ENCODE measurements around the gene DUSP1. TPM values are rescaled to one million over a fixed set of nuclear protein-coding genes. Genes with fewer than 3 reads are reported as not detected.
A peak's percentile ranks its signal among the peaks of the same experiment; 100 is the strongest.

The DUSP1 gene
- total and polyA plus RNA-seq, 9 of the 15 experiments (the other 6 are each of a cell fraction or from before 2014, with no cell fraction given): 2.1 to 14.2 (median 8.5) TPM

GRCh38 chr5:172765766-172766286 lies 5.2 kb downstream of the DUSP1 start (continued):
- TF ChIP-seq FOSL1 (tag; conservative IDR thresholded peaks at IDR 0.05) (no peak), EP300 (IDR thresholded peaks at IDR 0.05; ENCODE audit: low read length) (no peak)

GRCh38 chr5:172764861-172765765 lies 5.9 kb downstream of the DUSP1 start:
- FAIRE-seq (peak; percentile 98), ATAC-seq (peak; percentile 90), DNase-seq (ENCODE audit: extremely low read depth in 1 of 4, low spot score in 3 of 4) (peak; percentile 88 to 97 (median 92))
- peaks cover 17% of the 10 kb centered on the region for H3K79me2 ChIP-seq (ENCODE audit: control insufficient read depth, insufficient read depth, low read length)
- peak overlapping the region; percentile 78 for H3K4me2 ChIP-seq (ENCODE audit: insufficient read depth, low read length)
- peak overlapping the region; percentile 80 for H2AFZ ChIP-seq (ENCODE audit: low read depth, low read length)
- H3K4me1 ChIP-seq (replicated peaks in 1 of 2; ENCODE audit: control insufficient read depth in 2 of 2, insufficient read depth in 2 of 2, low read length in 2 of 2): peaks cover 25 to 26% of the 10 kb centered on the region in 2 experiments; a peak in 4 of 5 replicates
- H3K36me3 ChIP-seq (ENCODE audit: control insufficient read depth, insufficient read depth, low read length): peaks cover 29% of the 10 kb centered on the region
- H3K9me1 ChIP-seq (ENCODE audit: control insufficient read depth, insufficient read depth, low read length): peaks cover 9% of the 10 kb centered on the region
- in situ Hi-C loops (cut with MboI) (no loop called here), intact Hi-C loops (cut with micrococcal nuclease) (no loop called here)
- ChIA-PET POLR2A (interaction anchor here (0.5 to 1.4 kb wide), 10 partner anchors 11 to 182 kb away, joined by 3 to 6 read pairs (median 3); no protein-coding TSS in a partner anchor), CTCF (ENCODE audit: low intra/inter-chr PET ratio) (interaction anchor here (0.6 to 0.7 kb wide), 2 partner anchors 36 to 138 kb away, joined by 3 to 5 read pairs; no protein-coding TSS in a partner anchor)
- no peaks in the 10 kb centered on the region for H3K9me3 ChIP-seq (replicated peaks; ENCODE audit: control insufficient read depth, insufficient read depth, low read depth, low read length)
- peaks cover 24% of the 10 kb centered on the region for H4K20me1 ChIP-seq (replicated peaks; ENCODE audit: control insufficient read depth, insufficient read depth, low read length)
- peak overlapping the region; percentile 32 for H3K4me3 ChIP-seq
- H3K27ac ChIP-seq (ENCODE audit: extremely low read depth, low read depth, low read length): peak overlapping the region; percentile 57; the same call in 2 of the 3 replicates
- BruUV-seq (replicated peaks): no TSS peak
- WGBS (ENCODE audit: insufficient coverage, low coverage, missing lambda C conversion rate): 7% methylated on average over 23 of the region's 24 CpGs
- peak overlapping the region; percentile 41 to 80 for H3K9ac ChIP-seq (ENCODE audit: insufficient read depth in 1 of 2, low read depth in 2 of 2, low read length in 2 of 2)
- no peaks in the 10 kb centered on the region for H3K27me3 ChIP-seq (ENCODE audit: control insufficient read depth in 2 of 2, insufficient read depth in 2 of 2, low read length in 2 of 2)
- TF ChIP-seq, protein P1, sequence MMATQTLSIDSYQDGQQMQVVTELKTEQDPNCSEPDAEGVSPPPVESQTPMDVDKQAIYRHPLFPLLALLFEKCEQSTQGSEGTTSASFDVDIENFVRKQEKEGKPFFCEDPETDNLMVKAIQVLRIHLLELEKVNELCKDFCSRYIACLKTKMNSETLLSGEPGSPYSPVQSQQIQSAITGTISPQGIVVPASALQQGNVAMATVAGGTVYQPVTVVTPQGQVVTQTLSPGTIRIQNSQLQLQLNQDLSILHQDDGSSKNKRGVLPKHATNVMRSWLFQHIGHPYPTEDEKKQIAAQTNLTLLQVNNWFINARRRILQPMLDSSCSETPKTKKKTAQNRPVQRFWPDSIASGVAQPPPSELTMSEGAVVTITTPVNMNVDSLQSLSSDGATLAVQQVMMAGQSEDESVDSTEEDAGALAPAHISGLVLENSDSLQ (IDR thresholded peaks at IDR 0.05): peak; percentile 95
- TF ChIP-seq ETV1 (tag; conservative IDR thresholded peaks at IDR 0.05; ENCODE audit: low read depth) (peak; percentile 97), CBFA2T3 (IDR thresholded peaks at IDR 0.05) (peak; percentile 73), HDAC3 (IDR thresholded peaks at IDR 0.05; ENCODE audit: borderline replicate concordance, partially characterized antibody) (peak; percentile 56), ETV6 (IDR thresholded peaks at IDR 0.05; ENCODE audit: borderline replicate concordance in 1 of 2, low read depth in 2 of 2, low read length in 1 of 2) (0 out of 4 replicates have a peak, but pooled peaks of 1 of the 2 experiments have one; percentile 38), ETV6 (CRISPR knock-in tag; IDR thresholded peaks at IDR 0.05; ENCODE audit: borderline replicate concordance) (no peak), RREB1 (CRISPR knock-in tag; IDR thresholded peaks at IDR 0.05) (no peak), MYC (IDR thresholded peaks at IDR 0.05; ENCODE audit: low read depth, low read length) (peak; percentile 11; the same call in 1 of the 2 replicates), MYC (CRISPR knock-in tag; IDR thresholded peaks at IDR 0.05; ENCODE audit: borderline replicate concordance, low read depth) (no peak), ZNF551 (CRISPR knock-in tag; IDR thresholded peaks at IDR 0.05) (no peak)
